Inferior parietal cortex (tissue), 1 donor: Measurements from ENCODE around the gene EVC.
"Not testable (repeated sequence)": the region's sequence is repeated elsewhere in the genome, so short reads cannot be mapped to it uniquely, and the experiment has no call there.

Experiments used
- DNase-seq: peaks from one replicate; pipeline ENCODE4 v3.0.0-alpha.2; 2016; ENCODE audit errors: extremely low spot score

The EVC gene

GRCh38 chr4:5785806-5786680 is 75.0 kb downstream of the EVC start:
- DNase-seq: no peak

- no peak for DNase-seq
Observed at GRCh38 chr4:5787311-5787710, 76.3 kb downstream of the EVC start.

- DNase-seq: no peak
Observed at GRCh38 chr4:5788144-5788543, 77.1 kb downstream of the EVC start.

- no peak for DNase-seq
Observed at GRCh38 chr4:5789141-5789540, 78.1 kb downstream of the EVC start.

- DNase-seq: no peak
Observed at GRCh38 chr4:5790546-5790857, 79.5 kb downstream of the EVC start.

- no peak for DNase-seq
Observed at GRCh38 chr4:5791654-5792053, 80.7 kb downstream of the EVC start.

GRCh38 chr4:5793514-5793913 is 82.5 kb downstream of the EVC start:
- no peak for DNase-seq

- DNase-seq: no peak
Observed at GRCh38 chr4:5795580-5795979, 84.6 kb downstream of the EVC start.

GRCh38 chr4:5796976-5797375 is 86.0 kb downstream of the EVC start:
- no peak for DNase-seq

- no peak for DNase-seq
Observed at GRCh38 chr4:5797866-5798265, 86.9 kb downstream of the EVC start.

GRCh38 chr4:5798462-5798861 is 87.5 kb downstream of the EVC start:
- no peak for DNase-seq

GRCh38 chr4:5798946-5799345 is 87.9 kb downstream of the EVC start:
- DNase-seq: no peak

- no peak for DNase-seq
Observed at GRCh38 chr4:5799406-5799805, 88.4 kb downstream of the EVC start.

- DNase-seq: no peak
Observed at GRCh38 chr4:5800496-5800895, 89.5 kb downstream of the EVC start.

- no peak for DNase-seq
Observed at GRCh38 chr4:5801696-5802095, 90.7 kb downstream of the EVC start.

GRCh38 chr4:5802565-5802964 is 91.6 kb downstream of the EVC start:
- no peak for DNase-seq

GRCh38 chr4:5804656-5805055 is 93.7 kb downstream of the EVC start:
- DNase-seq: no peak

GRCh38 chr4:5805270-5805669 is 94.3 kb downstream of the EVC start:
- DNase-seq: no peak

- DNase-seq: no peak
Observed at GRCh38 chr4:5808081-5808741, 97.2 kb downstream of the EVC start.

- DNase-seq: no peak
Observed at GRCh38 chr4:5809216-5809776, 98.3 kb downstream of the EVC start.

- DNase-seq: no peak
Observed at GRCh38 chr4:5810151-5810550, 99.2 kb downstream of the EVC start.

- no peak for DNase-seq
Observed at GRCh38 chr4:5810770-5811430, 99.9 kb downstream of the EVC start.

GRCh38 chr4:5812057-5812456 is 101.1 kb downstream of the EVC start:
- not testable (repeated sequence) for DNase-seq
